Fibroblast of skin of left quadriceps (primary cell): ENCODE results near the gene PI4KA.
"Not testable (repeated sequence)": the region's sequence is repeated elsewhere in the genome, so short reads cannot be mapped to it uniquely, and the experiment has no call there.

Source experiments
- DNase-seq, 2 experiments: peaks; one replicate each; pipeline ENCODE4 v3.0.0-alpha.2; 2013; ENCODE audit warnings: low read depth in 2 of 2

The PI4KA gene

DNA sequence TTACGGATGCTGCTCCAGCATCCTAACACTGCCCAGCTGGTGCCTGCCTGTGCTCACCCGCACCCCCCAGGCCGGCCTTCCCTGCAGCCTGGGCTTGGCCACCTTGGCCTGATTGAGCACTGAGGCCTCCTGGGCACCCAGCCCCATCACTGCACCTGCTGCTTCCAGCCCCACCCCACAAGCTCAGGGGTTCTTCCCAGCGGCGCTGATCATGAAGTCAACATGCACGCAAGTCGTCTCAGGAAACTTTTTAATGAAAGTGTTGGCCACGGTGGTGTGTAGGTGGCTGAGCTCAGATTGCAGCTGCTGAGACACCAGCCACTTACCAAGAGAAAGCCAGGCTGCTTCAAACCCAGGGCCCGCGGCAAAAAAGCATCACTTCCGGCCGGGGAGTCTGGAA lies 163.4 kb downstream of the PI4KA start:
- DNase-seq, result not testable (repeated sequence)

DNA sequence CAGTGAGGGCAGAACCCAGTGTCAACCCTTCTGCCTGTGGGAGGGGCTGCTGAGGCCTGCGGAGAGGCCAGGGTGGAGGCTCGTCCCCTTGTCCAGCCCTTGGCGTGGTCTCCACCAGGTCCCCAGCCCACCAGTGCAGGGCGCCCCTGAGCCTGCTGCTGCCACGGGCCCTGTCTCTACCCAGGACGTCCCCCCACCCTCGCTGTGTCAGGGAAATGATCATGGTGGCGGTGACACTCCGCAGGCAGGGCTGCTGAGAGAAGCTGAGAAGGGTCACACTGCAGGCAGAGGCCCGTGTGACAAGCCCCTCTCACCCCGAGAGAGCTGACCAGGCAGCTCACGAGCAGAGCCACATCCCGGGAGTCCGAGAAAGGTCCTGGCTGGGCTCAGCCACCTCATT lies 164.4 kb downstream of the PI4KA start:
- not testable (repeated sequence) for DNase-seq

DNA sequence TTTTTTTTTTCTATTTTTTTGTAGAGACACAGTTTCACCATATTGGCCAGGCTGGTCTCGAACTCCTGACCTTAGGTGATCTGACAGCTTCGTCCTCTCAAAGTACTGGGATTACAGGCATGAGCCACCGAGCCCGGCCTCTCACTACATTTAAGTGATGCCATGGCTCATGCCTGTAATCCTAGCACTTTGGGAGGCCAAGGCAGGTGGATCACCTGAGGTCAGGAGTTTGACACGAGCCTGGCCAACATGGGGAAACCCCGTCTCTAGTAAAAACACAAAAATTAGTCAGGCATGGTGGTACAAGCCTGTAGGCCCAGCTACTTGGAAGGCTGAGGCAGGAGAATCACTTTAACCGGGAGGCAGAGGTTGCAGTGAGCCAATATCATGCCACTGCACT lies 165.7 kb downstream of the PI4KA start:
- DNase-seq, result not testable (repeated sequence)

DNA sequence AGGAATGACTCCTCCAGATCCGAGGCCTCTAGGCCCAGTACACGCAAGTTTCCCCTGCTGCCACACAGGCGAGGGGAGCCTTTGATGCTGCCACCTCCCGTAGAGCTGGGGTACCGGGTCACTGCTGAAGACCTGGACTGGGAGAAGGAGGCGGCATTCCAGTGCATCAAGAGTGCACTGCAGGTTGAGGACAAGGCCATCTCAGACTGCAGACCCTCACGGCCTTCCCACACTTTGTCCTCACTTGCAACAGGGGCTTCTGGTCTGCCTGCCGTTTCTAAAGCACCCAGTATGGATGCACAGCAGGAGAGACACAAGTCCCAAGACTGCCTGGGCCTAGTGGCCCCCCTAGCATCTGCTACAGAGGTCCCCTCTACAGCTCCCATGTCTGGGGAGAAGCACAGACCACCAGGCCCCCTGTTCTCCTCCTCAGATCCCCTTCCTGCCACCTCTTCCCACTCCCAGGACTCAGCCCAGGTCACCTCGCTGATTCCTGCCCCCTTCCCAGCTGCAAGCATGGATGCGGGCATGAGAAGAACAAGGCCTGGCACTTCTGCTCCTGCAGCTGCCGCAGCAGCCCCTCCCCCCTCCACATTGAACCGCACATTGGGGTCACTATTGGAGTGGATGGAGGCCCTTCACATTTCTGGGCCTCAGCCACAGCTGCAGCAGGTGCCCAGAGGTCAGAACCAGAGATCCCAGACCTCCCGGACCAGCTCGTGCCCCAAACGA lies 167.9 kb downstream of the PI4KA start:
- not testable (repeated sequence) for DNase-seq

DNA sequence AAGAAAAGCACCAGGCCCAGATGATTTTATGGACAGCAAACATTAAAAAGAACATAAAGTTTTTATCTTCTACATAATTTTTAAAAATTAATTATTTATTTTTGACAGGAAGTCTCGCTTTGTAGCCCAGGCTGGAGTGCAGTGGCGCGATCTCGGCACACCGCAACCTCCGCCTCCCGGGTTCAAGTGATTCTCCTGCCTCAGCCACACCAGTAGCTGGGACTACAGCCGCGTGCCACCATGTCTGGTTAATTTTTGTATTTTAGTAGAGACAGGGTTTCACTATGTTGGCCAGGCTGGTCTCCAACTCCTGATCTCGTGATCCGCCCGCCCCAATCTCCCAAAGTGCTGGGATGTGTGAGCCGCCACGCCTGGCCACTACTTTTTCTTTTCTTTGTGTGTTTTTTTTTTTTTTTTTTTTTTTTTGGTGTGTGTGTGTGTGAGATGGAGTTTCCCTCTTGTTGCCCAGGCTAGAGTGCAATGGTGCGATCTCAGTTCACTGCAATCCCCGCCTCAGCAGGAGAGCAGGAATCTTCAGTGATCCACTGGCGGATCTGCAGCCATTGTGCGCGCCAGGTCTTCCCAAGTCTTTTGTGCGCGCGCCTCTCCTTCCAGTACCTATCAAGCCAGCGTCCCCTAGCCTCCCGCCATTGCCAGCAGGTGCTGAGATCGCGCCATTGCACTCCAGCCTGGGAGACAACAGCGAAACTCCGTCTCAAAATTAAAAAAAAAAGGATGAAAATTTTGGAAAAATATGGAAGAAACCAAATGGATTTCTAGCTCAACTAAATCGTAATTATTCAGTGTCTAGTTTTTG lies 171.0 kb downstream of the PI4KA start:
- DNase-seq, result not testable (repeated sequence)

DNA sequence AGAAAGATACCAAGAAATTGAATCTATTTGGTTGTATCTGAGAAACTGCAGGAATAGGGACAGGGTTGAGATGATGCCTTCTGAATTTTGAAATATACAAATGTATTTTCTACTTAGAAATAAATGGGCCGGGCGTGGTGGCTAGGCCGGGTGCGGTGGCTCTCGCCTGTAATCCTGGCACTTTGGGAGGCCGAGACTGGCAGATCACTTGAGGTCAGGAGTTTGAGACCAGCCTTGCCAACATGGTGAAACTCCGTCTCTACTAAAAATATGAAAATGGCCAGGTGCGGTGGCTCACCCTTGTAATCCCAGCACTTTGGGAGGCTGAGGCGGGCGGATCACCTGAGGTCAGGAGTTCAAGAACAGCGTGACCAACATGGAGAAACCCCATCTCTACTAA lies 172.8 kb downstream of the PI4KA start:
- DNase-seq, result not testable (repeated sequence)

DNA sequence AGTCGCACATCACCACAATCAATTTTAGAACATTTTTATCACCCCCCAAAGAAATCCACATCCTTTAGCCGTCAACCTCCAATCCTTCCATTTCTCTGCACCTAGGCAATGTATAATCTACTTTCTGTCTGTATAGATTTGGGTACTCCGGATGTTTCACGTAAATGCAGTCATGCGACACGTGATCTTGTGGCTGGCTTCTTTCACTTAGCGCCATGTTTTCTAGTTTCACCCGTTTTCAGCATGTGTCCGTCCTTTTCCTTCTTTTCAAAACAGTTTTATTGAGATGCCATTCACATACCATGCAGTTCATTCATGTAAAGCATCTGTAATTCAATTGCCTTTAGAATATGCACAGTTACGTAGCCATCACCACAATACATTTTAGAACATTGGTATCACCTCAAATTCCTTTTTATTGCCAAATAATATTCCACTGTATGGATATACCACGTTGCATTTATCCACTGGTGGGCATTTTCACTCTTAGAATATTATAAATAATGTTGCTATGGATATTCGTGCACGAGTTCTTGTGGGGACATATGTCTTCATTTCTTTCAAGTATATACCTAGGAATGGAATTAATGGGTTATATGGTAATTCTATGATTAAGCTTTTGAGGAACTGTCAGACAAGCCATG lies 179.7 kb downstream of the PI4KA start:
- not testable (repeated sequence) for DNase-seq

DNA sequence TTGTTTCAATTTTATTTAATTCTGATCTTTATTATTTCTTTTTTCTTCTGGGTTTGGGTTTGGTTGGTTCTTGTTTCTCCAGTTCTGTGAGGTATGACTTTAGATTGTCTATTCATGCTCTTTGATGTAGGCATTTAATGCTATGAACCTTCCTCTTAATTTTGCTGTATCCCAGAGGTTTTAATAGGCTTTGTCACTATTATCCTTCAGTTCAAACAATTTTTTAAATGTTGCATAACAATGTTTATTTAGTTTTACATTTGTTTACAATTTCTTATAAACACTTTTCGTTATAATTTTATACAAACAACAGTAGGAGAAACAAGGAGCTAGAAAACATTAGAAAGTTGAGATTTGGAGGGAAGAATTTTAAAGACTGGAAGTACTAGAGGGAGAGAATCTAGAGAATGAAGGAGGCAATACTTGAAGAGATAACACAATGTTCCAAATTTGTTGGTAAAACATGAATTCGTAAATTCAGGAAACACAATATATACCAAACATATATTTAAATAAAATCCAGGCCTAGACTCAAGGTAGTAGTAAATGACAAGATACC lies 180.8 kb downstream of the PI4KA start:
- no peak for DNase-seq

DNA sequence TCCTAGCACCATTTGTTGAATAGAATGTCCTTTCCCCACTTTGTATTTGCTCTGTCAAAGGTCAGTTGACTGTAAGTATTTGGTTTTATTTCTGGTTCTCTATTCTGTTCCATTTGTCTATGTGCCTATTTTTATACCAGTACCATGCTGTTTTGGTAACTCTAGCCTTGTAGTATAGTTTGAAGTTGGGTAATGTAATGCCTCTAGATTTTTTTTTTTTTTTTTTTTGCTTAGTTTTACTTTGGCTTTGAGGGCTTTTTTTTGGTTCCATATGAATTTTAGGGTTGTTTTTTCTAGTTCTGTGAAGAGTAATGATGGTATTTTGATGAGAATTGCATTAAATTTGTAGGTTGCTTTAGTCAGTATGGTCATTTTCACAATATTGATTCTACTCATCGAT lies 183.0 kb downstream of the PI4KA start:
- DNase-seq, result not testable (repeated sequence)

DNA sequence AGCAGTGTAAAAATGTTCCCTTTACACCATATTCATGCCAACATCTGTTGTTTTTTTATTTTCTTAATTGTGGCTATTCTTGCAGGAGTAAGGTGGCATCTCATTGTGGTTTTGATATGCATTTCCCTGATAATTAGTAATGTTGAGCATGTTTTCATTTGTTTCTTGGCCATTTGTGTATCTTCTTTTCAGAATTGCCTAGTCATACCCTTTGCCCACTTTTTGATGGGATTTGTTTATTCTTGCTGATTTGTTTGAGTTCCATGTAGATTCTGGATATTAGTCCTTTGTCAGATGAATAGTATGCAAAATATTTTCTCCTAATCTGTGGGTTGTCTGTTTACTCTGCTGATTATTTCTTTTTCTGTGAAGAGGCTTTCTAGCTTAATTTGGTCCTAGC lies 183.6 kb downstream of the PI4KA start:
- no peak for DNase-seq

DNA sequence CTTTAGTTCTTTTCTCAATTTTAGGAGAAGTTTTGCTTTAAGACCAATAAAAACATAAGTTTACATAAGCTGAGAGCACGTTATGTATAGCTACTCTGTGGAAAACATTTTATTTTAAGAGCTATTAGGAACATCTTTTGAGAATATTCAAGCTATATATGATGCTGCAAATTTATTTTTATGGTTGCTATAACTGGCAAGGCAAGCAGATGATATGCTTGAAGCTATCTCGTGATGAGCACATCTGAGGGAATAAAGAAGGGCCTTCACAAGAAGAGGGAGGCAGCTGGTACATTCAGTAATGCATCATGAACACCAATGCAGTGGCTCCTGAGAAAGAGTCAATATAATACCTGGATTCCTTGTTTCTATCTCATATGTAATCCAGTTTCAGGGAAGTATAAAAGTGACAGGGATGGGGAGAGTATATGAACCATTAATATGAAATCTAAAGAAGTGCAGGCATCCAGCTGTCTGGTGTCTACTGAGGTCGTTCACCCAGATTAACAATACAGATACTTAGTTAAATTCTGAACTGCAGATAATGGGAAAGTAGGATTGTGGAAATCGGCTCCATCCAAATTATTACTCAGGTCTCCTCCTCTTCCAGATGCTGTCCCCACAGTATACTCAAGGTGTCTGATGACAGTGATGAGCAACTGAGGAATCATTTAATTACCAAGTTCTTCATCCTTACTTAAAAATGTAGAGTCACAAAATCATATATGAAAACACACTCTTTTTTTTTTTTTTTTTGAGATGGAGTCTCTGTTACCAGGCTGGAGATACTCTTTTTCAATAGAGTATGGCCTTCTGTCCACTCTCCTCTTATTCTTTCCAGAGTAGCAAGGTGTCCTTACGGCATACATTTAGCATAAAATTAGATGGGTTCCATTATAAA lies 185.1 kb downstream of the PI4KA start:
- no peak for DNase-seq

DNA sequence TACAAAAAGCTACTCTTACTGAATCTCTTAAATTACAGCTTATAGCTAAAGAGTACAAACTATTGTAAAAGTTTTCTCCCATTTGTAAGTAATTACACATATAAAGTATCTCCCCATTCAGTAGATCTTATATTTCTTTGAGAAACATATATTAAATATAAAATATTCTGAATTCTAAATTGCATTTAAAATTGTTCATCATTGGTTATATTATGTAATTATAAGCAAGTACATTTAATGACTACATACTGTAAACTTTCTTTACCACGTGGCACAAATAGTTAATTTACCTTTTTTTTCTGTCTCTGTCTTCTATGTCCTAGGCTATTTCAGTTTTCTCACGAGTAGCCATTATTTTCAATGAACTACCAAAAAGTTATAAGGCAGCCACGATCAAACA lies 185.9 kb downstream of the PI4KA start:
- DNase-seq, result no peak

DNA sequence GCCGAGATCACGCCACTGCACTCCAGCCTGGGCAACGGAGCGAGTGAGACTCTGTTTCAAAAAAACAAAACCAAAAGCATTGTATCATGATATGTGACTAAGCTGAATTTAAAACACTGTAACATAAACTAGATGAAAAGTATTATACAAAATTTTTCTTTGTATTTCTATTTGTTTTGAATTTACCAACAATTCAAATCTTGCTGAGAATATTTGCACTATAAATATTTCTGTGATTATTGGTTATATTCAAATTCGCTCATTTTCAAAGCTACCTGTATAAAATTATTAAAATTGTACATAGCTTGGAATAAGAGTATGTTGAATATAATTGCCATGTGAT lies 186.6 kb downstream of the PI4KA start:
- no peak for DNase-seq

DNA sequence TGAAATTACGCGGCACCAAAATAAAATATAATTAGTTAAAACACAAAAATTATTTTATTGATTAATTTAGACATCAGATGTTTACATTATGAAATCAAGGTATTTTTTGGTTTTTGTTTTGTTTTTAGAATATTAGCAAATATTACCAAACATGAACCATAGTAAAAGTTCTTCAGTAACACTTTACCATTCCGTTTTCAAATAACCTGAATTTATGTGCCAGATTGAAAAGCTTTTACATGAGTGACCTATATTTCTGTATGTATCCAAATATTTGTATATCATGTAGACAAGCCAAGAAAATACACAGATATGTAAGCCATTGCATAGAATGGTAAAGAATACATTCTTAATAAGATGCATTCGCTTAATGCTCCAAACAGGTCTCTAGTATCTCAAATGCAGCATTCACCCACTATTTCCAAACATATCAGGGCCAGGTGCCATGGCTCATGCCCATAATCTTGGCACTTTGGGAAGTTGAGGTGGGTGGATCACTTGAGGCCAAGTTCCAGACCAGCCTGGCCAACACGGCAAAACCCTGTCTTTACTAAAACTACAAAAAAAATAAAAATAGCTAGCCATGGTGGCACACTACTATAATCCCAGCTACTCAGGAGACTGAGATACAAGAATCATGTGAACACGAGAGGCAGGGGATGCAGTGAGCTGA lies 187.1 kb downstream of the PI4KA start:
- DNase-seq, result no peak

DNA sequence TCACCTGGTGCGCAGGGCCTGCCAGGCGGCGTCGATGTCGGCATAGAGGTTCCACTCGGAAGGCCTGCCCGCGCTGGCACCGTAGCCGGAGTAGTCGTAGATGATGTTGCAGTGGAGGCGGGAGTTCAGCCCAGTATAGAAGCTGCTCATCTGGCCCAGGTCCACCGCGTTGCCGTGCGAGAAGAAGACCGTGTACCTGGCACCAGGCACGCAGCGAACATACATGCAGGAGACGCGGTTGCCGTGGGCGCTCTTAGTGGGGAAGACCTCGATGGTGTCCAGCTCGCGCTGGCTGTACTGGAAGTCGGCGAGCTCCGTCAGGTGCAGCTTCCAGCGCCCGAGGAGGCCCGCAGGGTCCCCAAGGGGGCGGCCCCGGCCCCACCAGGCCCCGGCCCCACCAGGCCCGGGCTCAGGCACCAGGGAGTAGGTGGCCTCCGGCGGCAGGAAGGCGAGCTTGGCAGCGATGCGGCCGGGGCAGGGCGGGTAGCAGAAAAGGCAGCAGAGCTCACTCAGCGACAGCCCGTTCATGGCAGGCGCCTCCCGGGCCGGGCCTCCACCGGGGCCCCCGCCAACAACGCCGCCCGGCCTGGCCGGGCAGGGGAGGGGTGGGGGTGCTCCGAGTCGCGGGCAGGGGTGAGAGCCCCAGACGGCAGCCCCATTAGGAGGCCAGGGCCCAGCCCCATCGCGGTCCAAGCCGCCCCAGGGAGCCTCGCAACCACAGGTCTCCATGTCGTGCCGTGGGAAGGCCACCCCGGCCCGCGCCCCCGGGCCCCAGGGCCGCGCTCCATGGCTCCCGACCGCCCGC lies 188.0 kb downstream of the PI4KA start:
- not testable (repeated sequence) for DNase-seq

DNA sequence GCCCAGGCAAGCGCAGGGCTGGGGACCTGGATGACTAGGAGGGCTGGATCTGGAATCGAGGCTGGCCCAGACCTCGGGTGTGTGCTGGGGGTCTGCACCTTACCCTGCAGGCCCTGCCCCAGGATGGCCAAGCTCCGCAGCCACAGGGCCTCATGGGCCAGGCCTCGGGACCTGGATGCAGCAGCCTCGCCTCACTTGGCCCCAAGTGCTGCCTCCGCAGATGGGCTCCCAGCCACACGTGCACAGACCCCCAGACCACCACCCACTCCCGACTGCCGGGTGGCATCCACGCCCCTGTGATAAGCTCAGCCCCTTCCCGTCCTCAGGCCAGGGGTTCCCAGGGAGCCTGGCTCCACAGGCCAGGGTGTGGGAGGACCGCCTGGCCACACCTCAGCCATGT lies 188.7 kb downstream of the PI4KA start:
- DNase-seq, result not testable (repeated sequence)

DNA sequence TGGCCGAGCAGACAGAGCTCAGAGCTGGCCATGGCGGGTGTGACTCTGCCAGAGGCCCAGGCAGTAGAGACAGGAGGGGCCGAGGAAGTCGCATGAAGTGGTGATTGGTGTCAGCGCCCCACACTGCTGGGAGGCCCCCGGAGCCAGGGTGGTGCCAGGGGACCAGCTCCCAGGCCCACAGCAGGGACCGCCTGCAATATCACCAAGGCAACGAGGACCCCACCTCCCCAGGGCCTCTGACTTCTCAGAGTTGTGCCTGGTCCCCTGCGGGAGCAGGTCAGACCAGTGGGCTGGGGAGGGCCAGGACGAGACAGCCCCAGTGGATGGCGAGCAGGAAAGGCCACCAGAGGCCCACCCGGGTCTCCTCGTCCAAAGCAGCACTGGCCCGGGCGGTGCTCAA lies 189.1 kb downstream of the PI4KA start:
- DNase-seq, result not testable (repeated sequence)

DNA sequence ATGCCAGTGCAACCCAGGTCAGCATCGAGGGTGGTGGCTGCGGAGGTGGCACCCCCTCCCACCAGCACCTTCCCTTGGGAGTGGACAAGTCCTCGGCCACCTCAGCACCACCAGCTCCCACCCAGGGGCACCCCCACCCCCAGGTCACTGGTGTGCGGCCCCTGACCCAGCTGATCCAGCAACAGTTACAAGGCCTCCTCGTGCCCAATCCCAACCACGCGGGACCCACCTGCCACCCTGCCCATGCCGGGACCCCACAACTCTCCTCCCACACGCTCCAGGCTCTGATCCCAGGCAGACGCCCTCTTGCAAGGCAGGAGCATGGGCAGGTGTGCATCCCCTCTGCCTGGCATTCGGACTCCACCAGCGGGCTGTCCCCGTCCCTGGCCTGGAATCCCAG lies 189.8 kb downstream of the PI4KA start:
- DNase-seq, result not testable (repeated sequence)

DNA sequence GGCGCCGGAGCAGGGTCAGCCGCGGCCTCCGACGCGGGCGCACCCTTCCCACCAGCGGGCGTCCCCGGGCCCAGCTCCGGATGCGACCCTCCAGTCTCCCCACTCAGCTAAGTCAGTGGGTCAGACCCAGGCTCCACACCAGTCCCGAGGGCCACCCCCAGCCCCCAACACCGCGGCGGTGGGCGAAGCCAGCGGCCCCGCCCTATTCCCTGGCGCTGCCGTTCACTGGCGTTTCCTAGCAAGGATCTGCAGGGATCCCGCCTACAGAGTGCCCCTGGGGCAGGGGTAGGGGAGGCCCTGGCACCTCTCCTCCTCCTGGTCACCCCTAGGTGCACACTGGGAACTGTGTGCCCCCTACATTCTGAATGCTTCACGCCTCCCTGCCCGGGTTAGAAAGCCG lies 190.4 kb downstream of the PI4KA start:
- DNase-seq, result not testable (repeated sequence)

DNA sequence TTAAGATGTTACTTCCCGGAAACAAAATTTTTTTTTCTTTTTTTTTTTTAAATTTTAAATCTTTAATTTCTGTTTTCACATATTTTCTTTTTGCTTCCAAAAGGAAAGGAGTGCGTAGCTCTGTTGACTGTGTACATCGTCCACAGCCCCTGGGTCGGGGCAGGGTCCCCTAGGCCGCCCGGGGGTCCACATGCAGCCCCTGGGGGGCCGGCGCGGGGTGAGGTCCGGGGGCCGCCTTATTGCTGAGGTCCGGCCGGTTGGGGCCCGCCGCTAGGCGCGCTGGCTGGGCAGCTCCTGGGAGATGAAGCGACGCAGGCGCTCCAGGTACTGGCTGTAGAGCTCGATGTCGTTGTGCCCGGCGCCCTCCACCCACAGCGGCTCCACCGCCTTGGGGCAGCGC lies 191.1 kb downstream of the PI4KA start:
- not testable (repeated sequence) for DNase-seq
